GM19240 (cell line): ENCODE results near the gene ACADL.
"Not testable (repeated sequence)": the region's sequence is repeated elsewhere in the genome, so short reads cannot be mapped to it uniquely, and the experiment has no call there.

Experiments used
- DNase-seq: peaks from one replicate; pipeline ENCODE4 v3.0.0; 2011; ENCODE audit warnings: low spot score; ENCODE audit not compliant: insufficient read length

The ACADL gene

GRCh38 chr2:210203147-210203546, 22.1 kb downstream of the ACADL start:
- DNase-seq = no peak

GRCh38 chr2:210199854-210200253, 25.4 kb downstream of the ACADL start:
- no peak for DNase-seq

- DNase-seq = no peak
These were observed 26.0 kb downstream of the ACADL start for GRCh38 chr2:210199186-210199765.

GRCh38 chr2:210198326-210198725, 26.9 kb downstream of the ACADL start:
- no peak for DNase-seq

GRCh38 chr2:210197720-210198119, 27.5 kb downstream of the ACADL start:
- DNase-seq = no peak

- no peak for DNase-seq
These were observed 30.0 kb downstream of the ACADL start for GRCh38 chr2:210195101-210195852.

- DNase-seq = no peak
These were observed 34.9 kb downstream of the ACADL start for GRCh38 chr2:210190345-210190744.

- DNase-seq = no peak
These were observed 35.7 kb downstream of the ACADL start for GRCh38 chr2:210189452-210190138.

GRCh38 chr2:210188755-210189154, 36.5 kb downstream of the ACADL start:
- no peak for DNase-seq

- no peak for DNase-seq
These were observed 37.1 kb downstream of the ACADL start for GRCh38 chr2:210188190-210188589.

GRCh38 chr2:210183936-210184335, 41.3 kb downstream of the ACADL start:
- DNase-seq = not testable (repeated sequence)

GRCh38 chr2:210181606-210182088, 43.6 kb downstream of the ACADL start:
- DNase-seq = not testable (repeated sequence)

- not testable (repeated sequence) for DNase-seq
These were observed 44.1 kb downstream of the ACADL start for GRCh38 chr2:210181033-210181605.

- no peak for DNase-seq
These were observed 44.8 kb downstream of the ACADL start for GRCh38 chr2:210180477-210180876.

- no peak for DNase-seq
These were observed 45.8 kb downstream of the ACADL start for GRCh38 chr2:210179351-210179990.

GRCh38 chr2:210177769-210178168, 47.5 kb downstream of the ACADL start:
- DNase-seq = no peak

GRCh38 chr2:210177115-210177514, 48.1 kb downstream of the ACADL start:
- DNase-seq = not testable (repeated sequence)

- DNase-seq = no peak
These were observed 51.2 kb downstream of the ACADL start for GRCh38 chr2:210174086-210174485.

- DNase-seq = no peak
These were observed 53.0 kb downstream of the ACADL start for GRCh38 chr2:210172219-210172575.

- DNase-seq = peak; percentile 72
These were observed 53.7 kb downstream of the ACADL start, which contains the start of gene KANSL1L for GRCh38 chr2:210171309-210172218. KANSL1L (minus strand) TSS chr2:210171409; CDS start chr2:210154582, 16,827 bp downstream.
